ENCODE measurements around the gene AMY1B.
"Not testable (repeated sequence)": the region's sequence is repeated elsewhere in the genome, so short reads cannot be mapped to it uniquely, and the experiment has no call there.

The AMY1B gene

DNA sequence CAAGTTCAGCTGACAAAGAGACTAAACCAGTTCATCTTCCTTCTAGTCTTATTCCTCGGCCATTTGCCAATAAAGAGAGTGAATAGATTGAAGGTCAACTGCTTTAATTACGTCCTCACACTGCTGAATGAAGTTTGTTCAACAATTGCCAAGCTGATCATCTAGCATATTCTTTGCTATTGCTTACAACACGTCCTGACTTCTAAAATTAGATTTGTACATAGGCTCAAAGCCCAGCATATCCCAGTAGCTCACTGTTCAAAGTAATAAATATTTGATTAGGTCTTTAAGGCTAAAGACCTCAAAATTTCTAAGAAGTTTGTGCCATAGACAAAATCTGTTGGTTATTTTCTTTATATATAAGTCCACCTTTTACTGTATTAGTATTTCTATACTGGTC, 19.7 kb downstream of the AMY1B start:
- H3K36me3 ChIP-seq (replicated peaks in 1 of 2; ENCODE audit: control insufficient read depth in 2 of 2, insufficient read depth in 2 of 2, low read length in 2 of 2); H3K9me3 ChIP-seq (replicated peaks in 1 of 2; ENCODE audit: control insufficient read depth in 2 of 2, insufficient read depth in 1 of 2, low read depth in 1 of 2, low read length in 2 of 2): not testable (repeated sequence)

DNA sequence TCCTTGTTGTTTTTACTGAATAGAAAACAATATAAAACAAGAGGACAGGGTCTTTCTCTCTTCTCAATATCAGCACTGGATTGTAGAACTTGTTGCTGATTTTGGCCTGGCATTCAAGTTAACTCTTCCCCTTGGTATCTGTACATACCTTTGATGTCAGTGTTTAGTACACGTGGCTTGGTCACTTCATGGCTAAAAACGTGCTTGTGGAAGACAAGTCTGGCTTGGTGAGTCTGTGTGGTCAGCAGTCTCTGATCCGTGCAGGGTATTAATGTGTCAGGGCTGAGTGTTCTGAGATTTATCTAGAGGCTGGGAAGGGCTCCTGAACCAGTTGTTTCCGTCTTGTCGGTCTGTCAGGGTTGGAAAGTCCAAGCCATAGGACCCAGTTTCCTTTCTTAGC, 40.5 kb downstream of the AMY1B start, which contains the start of gene AMY1A:
Gene AMY1A, plus strand, starts transcription at position 301 of the 400 bp plus-strand sequence. CDS start 571 bp downstream, outside the sequence.
- H3K4ac ChIP-seq (ENCODE audit: low read length); H2BK12ac ChIP-seq (ENCODE audit: low read length); H3K4me3 ChIP-seq (ENCODE audit: low read length in 2 of 2); H2AK5ac ChIP-seq (ENCODE audit: low read depth, low read length); H3K79me1 ChIP-seq (ENCODE audit: low read depth, low read length); DNase-seq (ENCODE audit: low spot score); H3K4me1 ChIP-seq (ENCODE audit: control insufficient read depth in 2 of 2, insufficient read depth in 1 of 2, low read depth in 1 of 2, low read length in 2 of 2); H3K9ac ChIP-seq (ENCODE audit: low read depth, low read length, poor library complexity); H3K18ac ChIP-seq (ENCODE audit: low read length); H3K23ac ChIP-seq (ENCODE audit: low read depth, low read length, poor library complexity); H2AFZ ChIP-seq (ENCODE audit: low read length); H2BK120ac ChIP-seq (ENCODE audit: low read depth, low read length); H3K9me3 ChIP-seq (replicated peaks in 1 of 2; ENCODE audit: control insufficient read depth in 2 of 2, insufficient read depth in 1 of 2, low read depth in 1 of 2, low read length in 2 of 2); H3K36me3 ChIP-seq (replicated peaks in 1 of 2; ENCODE audit: control insufficient read depth in 2 of 2, insufficient read depth in 2 of 2, low read length in 2 of 2); H3K27ac ChIP-seq (replicated peaks; ENCODE audit: low read length); H4K8ac ChIP-seq (ENCODE audit: low read depth, low read length); H3K14ac ChIP-seq (ENCODE audit: low read length); H2BK5ac ChIP-seq (ENCODE audit: low read length); H3K4me2 ChIP-seq (ENCODE audit: insufficient read depth, low read length, poor library complexity, severe bottlenecking); H4K91ac ChIP-seq (ENCODE audit: low read depth, low read length, poor library complexity); H2BK15ac ChIP-seq (ENCODE audit: low read length); H3K27me3 ChIP-seq (ENCODE audit: control insufficient read depth in 3 of 3, insufficient read depth in 3 of 3, low read depth in 1 of 3, low read length in 3 of 3): not testable (repeated sequence)
- WGBS, 2 donors (ENCODE audit: extremely low coverage in 2 of 2, insufficient read length in 2 of 2, insufficient replicate concordance in 1 of 2) = no CpG with 5 or more reads among the region's 5 CpGs

More for the DNA sequence above, 19.7 kb downstream of the AMY1B start:
- not testable (repeated sequence) for H3K9ac ChIP-seq (ENCODE audit: low read depth, low read length, poor library complexity); H3K18ac ChIP-seq (ENCODE audit: low read length); H2BK15ac ChIP-seq (ENCODE audit: low read length); H2BK5ac ChIP-seq (ENCODE audit: low read length); H4K91ac ChIP-seq (ENCODE audit: low read depth, low read length, poor library complexity); H4K8ac ChIP-seq (ENCODE audit: low read depth, low read length); H3K23ac ChIP-seq (ENCODE audit: low read depth, low read length, poor library complexity); H3K4ac ChIP-seq (ENCODE audit: low read length); H2BK12ac ChIP-seq (ENCODE audit: low read length); H2AFZ ChIP-seq (ENCODE audit: low read length); H3K4me1 ChIP-seq (ENCODE audit: control insufficient read depth in 2 of 2, insufficient read depth in 1 of 2, low read depth in 1 of 2, low read length in 2 of 2); H3K27ac ChIP-seq (replicated peaks; ENCODE audit: low read length); H2BK120ac ChIP-seq (ENCODE audit: low read depth, low read length); H3K4me2 ChIP-seq (ENCODE audit: insufficient read depth, low read length, poor library complexity, severe bottlenecking); H2AK5ac ChIP-seq (ENCODE audit: low read depth, low read length); H3K4me3 ChIP-seq (ENCODE audit: low read length in 2 of 2); H3K27me3 ChIP-seq (ENCODE audit: control insufficient read depth in 3 of 3, insufficient read depth in 3 of 3, low read depth in 1 of 3, low read length in 3 of 3); H3K14ac ChIP-seq (ENCODE audit: low read length); DNase-seq (ENCODE audit: low spot score); H3K79me1 ChIP-seq (ENCODE audit: low read depth, low read length)
- WGBS, 2 donors (ENCODE audit: extremely low coverage in 2 of 2, insufficient read length in 2 of 2, insufficient replicate concordance in 1 of 2) = no CpG with 5 or more reads among the region's 3 CpGs

DNA sequence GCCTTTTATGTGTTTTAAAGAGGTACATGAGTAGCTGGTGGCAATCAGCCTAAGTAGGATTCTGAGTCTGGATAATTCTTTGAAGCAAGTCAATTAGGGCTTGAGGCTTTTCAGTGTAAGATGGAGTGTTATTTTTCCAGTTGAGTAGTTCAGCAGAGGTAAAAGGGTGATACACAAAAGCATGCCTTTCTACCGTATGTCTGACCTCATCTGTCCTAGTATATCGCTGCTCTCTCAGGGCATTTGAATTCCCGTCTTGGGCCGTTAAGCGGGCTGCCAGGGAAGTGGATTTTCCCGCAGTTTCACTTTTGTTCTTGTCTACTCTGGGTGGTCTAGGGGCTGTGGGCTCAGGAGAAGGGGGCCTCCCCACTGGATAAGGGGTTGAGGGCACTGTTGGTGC, 41.9 kb downstream of the AMY1B start:
- H3K4me2 ChIP-seq (ENCODE audit: insufficient read depth, low read length, poor library complexity, severe bottlenecking); H3K27me3 ChIP-seq (ENCODE audit: control insufficient read depth in 3 of 3, insufficient read depth in 3 of 3, low read depth in 1 of 3, low read length in 3 of 3); H4K91ac ChIP-seq (ENCODE audit: low read depth, low read length, poor library complexity); H2BK120ac ChIP-seq (ENCODE audit: low read depth, low read length); H2AFZ ChIP-seq (ENCODE audit: low read length); H2AK5ac ChIP-seq (ENCODE audit: low read depth, low read length); H2BK15ac ChIP-seq (ENCODE audit: low read length); H3K9ac ChIP-seq (ENCODE audit: low read depth, low read length, poor library complexity); H3K79me1 ChIP-seq (ENCODE audit: low read depth, low read length); H3K4me1 ChIP-seq (ENCODE audit: control insufficient read depth in 2 of 2, insufficient read depth in 1 of 2, low read depth in 1 of 2, low read length in 2 of 2); H3K27ac ChIP-seq (replicated peaks; ENCODE audit: low read length); H3K23ac ChIP-seq (ENCODE audit: low read depth, low read length, poor library complexity); H3K18ac ChIP-seq (ENCODE audit: low read length); H3K36me3 ChIP-seq (replicated peaks in 1 of 2; ENCODE audit: control insufficient read depth in 2 of 2, insufficient read depth in 2 of 2, low read length in 2 of 2); H3K9me3 ChIP-seq (replicated peaks in 1 of 2; ENCODE audit: control insufficient read depth in 2 of 2, insufficient read depth in 1 of 2, low read depth in 1 of 2, low read length in 2 of 2); H4K8ac ChIP-seq (ENCODE audit: low read depth, low read length); H2BK5ac ChIP-seq (ENCODE audit: low read length); H3K4ac ChIP-seq (ENCODE audit: low read length); DNase-seq (ENCODE audit: low spot score); H3K4me3 ChIP-seq (ENCODE audit: low read length in 2 of 2); H3K14ac ChIP-seq (ENCODE audit: low read length); H2BK12ac ChIP-seq (ENCODE audit: low read length): not testable (repeated sequence)
- no CpG with 5 or more reads among the region's 6 CpGs for WGBS, 2 donors (ENCODE audit: extremely low coverage in 2 of 2, insufficient read length in 2 of 2, insufficient replicate concordance in 1 of 2)

DNA sequence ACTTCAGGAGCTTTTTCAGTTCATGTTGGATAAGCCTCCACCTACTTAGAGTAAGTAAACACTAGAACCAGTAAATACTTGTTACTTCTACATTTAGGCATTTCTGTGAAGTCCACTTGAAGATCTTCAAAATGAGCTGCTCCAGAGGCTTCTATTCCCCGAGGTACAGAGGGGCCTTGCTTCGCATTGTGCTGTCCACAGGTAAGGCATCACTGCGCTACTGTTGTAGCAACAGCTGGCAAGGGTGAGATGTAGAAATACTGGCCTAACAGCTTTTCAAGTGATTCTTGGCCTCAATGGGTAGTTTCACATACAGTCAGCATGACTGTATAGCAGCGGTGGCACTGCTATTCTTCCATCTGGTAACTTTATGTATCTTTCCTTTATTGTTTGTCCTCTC, 45.1 kb downstream of the AMY1B start:
- no CpG with 5 or more reads among the region's 4 CpGs for WGBS, 2 donors (ENCODE audit: extremely low coverage in 2 of 2, insufficient read length in 2 of 2, insufficient replicate concordance in 1 of 2)
- not testable (repeated sequence) for H3K14ac ChIP-seq (ENCODE audit: low read length); H3K36me3 ChIP-seq (replicated peaks in 1 of 2; ENCODE audit: control insufficient read depth in 2 of 2, insufficient read depth in 2 of 2, low read length in 2 of 2)

More for the DNA sequence above, 45.1 kb downstream of the AMY1B start:
- H2AK5ac ChIP-seq (ENCODE audit: low read depth, low read length); H2BK120ac ChIP-seq (ENCODE audit: low read depth, low read length); H3K27me3 ChIP-seq (ENCODE audit: control insufficient read depth in 3 of 3, insufficient read depth in 3 of 3, low read depth in 1 of 3, low read length in 3 of 3); H2BK12ac ChIP-seq (ENCODE audit: low read length); H2BK15ac ChIP-seq (ENCODE audit: low read length); H3K4me2 ChIP-seq (ENCODE audit: insufficient read depth, low read length, poor library complexity, severe bottlenecking); H2BK5ac ChIP-seq (ENCODE audit: low read length); H3K9ac ChIP-seq (ENCODE audit: low read depth, low read length, poor library complexity); H3K27ac ChIP-seq (replicated peaks; ENCODE audit: low read length); H2AFZ ChIP-seq (ENCODE audit: low read length); H3K4ac ChIP-seq (ENCODE audit: low read length); H3K79me1 ChIP-seq (ENCODE audit: low read depth, low read length); H3K9me3 ChIP-seq (replicated peaks in 1 of 2; ENCODE audit: control insufficient read depth in 2 of 2, insufficient read depth in 1 of 2, low read depth in 1 of 2, low read length in 2 of 2); DNase-seq (ENCODE audit: low spot score); H3K23ac ChIP-seq (ENCODE audit: low read depth, low read length, poor library complexity); H3K18ac ChIP-seq (ENCODE audit: low read length); H4K8ac ChIP-seq (ENCODE audit: low read depth, low read length); H3K4me3 ChIP-seq (ENCODE audit: low read length in 2 of 2); H3K4me1 ChIP-seq (ENCODE audit: control insufficient read depth in 2 of 2, insufficient read depth in 1 of 2, low read depth in 1 of 2, low read length in 2 of 2); H4K91ac ChIP-seq (ENCODE audit: low read depth, low read length, poor library complexity): not testable (repeated sequence)

Data from neuronal stem cell (in vitro differentiated cells).